ENCODE data around the gene ATP6AP2. TPM values are rescaled to one million over a fixed set of nuclear protein-coding genes. Genes with fewer than 3 reads are reported as not detected.
A peak's percentile ranks its signal among the peaks of the same experiment; 100 is the strongest.

ATP6AP2 gene
- total RNA-seq, 1 donor from 2014 or later = 111 TPM

DNA sequence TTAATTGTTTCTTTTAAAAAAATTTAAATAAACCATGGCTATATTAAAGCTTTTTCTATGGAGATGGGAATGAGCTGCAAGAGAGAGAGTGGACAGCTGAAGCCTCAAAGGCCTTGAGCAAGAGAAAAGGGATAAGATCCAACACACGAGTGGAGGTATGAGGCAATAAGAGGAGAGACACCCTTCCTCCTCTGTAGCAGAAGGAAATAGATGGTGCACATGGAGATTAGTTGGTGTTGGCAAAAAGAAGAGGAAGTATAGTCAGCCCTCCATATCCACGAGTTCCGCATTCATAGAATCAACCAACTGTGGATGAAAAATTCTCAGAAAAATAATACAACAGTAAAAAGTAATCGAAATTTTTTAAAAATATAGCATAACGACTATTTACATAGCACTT, 63.4 kb downstream of the ATP6AP2 start:
- DNase-seq (ENCODE audit: low spot score) = no peak

DNA sequence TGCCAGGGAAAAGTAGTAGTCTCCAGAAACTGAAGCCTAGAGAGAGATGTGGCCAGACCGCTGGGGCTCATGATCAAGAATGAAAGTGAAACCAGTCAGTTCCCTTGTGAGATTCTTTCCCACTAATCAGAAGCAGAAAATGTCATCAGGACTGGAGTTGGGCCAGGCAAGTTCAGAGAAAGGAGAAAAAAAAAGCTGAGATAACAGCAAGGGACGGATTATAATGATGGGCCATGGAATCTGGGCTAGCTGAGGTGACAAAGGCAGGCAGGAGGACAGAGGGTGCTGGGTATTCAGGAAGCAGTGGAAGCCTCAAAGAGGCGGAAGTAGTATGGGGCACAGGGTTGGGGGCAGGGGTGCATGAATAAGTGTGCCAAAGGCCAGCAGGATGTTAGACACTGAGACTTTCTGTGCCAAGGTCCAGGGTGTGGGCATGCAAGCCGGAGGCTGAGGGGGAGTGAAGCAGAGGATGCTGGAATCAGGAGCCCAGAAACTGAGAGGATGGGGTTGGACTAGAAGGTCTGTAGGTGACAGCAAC, 64.1 kb downstream of the ATP6AP2 start:
- DNase-seq (ENCODE audit: low spot score) = peak; percentile 46

DNA sequence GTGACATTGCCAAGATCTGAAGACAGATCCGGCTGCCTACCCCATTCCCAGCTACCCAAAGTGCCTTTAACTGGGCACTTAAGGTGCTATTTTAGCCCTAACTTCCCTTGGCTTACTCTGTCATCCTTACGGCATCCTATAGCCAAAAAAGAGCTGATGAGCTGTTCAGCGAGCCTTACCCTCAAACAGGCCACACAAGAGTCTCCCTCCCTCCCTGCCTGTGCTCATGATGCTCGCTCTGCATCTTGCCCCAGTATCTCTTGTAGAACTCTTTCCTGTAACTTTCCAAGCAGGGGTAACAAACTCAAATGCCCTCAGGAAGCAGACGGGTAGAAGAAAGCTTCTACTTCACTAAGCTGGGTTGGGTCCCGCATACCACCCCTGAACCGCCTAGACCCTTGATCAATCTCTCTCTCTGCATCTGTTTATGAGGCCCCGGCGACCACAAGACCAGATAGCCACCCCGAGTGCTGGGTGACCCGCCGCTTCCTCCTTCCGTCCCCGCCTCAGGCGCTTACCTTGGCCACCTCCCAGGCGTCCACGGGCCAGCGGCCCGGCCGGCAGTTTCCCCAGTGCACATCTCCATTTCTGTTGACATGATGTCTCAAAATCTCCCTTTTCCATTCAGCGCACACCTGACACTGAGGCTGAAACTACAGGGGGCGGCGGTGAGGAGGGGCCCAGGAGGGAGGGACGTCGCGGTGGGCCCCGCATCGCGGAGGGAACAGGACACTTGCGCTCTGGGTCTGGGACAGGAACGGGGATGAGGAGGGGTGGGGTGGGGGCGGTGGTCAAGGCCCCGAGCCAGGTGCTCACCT, 65.9 kb downstream of the ATP6AP2 start:
- DNase-seq (ENCODE audit: low spot score) = peak; percentile 28

DNA sequence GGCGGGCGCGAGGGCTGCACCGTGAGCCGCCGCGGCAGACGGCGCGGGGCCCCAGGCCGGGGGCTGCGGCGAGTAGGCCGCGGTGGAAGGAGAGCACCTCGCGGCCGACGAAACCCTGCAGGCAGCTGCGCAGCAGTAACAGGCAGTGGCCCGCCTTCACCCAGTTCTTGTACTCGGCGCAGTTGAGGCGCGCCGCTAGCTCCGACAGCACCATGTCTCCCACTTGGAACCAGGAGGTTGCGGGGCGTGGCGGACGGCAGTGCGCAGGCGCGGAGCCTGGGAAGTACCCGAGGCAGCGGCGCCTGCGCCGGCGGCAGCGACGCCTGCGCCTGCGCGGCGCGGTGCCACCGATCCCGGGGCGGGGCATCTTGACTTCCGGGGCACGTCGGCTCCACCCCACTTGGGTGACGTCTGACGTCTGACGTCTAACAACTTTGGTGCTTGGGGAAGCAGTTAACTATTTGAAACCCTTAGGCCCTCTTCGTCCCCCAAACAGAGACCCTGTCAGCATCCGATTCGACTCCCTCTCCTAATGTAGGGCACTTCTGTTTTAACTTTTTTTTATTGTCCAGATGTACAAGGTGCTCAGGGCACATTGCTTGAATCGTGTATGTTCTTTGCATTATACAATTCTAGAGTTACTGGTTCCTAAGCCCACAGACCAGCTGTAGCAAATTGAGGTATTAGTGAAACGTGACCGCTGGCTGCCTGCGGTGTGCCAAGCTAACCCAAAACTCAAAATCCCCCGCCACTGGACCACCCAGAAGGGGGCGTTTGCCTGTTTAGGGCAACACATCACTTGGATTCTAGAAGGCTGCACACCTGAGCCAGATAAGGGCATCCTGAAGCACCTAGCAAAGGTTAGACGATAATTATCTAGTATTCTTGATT, 66.8 kb downstream of the ATP6AP2 start, which contains the start of gene CXorf38:
CXorf38 (minus strand) TSS at position 255 of the 891 bp plus-strand sequence; CDS start at position 214, 41 bp downstream.
- DNase-seq (ENCODE audit: low spot score) = peak; percentile 95

DNA sequence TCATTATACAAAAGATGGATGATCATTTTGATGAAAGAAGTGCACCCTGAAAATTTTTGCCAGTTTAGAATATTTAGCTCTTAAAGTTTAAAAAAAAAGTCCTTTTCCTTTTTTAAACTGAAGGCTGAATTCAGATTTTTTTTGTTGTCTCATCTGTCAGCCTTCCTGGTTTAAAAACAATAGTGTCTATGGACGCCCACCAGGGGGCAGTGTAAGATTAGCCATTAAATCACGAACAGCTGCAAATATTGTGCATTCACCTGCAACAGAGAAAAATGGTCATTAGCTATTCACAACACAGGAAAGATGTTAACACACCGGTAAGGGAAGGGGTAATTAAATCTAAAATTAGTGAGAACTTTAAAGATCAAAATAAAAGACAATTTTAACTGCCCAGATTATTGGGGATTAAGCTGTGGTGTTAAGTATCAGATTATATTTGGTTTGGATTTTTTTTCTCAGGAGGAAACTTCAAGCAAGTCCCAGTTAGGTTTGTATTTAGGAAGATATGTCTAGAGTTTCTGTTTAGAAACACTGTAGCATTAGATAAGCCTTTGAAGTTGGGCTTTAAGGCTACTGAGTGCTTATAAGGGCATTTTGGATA, 71.0 kb downstream of the ATP6AP2 start:
- peak; percentile 75 for DNase-seq (ENCODE audit: low spot score)

DNA sequence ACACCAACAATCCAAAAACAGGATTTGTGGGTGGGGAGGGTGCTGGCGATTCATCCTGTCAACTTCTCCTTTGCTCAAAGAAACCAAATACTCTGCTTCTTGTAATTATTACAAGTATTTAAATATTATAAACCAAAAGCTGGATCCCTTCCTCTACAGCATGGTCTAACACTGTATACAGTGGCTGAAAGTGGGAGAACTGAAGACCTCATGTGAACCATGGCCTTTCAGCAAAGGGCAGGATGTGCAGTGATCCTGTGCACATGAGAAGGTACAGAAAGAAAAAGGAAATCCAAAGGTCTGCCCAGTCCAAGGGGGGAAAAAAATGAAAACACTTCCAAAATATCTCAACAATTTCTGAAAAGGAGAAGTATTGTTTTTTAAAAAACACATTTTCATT, 71.9 kb downstream of the ATP6AP2 start:
- no peak for DNase-seq (ENCODE audit: low spot score)

DNA sequence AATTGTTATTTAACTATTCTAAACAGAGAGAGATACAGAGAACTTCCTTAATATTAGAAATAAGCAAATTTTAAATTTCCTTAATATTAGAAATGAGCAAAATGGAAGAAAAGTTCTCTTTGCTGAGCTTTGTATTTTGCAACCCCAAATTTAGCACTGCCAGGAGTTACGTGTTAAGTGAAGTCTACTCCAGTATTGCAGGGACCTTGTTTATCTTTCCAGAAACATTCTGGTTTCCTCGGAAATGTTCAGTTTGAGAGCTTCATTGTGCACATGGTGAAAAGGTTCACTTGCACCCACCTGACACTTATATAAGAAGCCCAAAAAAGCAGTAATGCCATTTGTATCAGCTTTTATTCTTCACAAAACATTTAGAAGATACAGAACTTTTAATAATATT, 72.8 kb downstream of the ATP6AP2 start:
- DNase-seq (ENCODE audit: low spot score) = no peak

Other genes starting within 250 kb of the ATP6AP2 start
- not detected for gene MPC1L, start 42.5 kb downstream of the ATP6AP2 start, total RNA-seq
- gene CXorf38, start 66.6 kb downstream of the ATP6AP2 start, total RNA-seq = 12.3 TPM
- 40.5 TPM for gene MED14, start 154.6 kb downstream of the ATP6AP2 start, total RNA-seq

All from mucosa of gallbladder (tissue), 1 donor.